Prostate gland (tissue), 2 donors: ENCODE results near the gene CCDC78.

Source experiments
- POLR2A ChIP-seq: fragments of 450-650 bp; IDR thresholded peaks from one replicate; pipeline ENCODE4 v1.6.1; 2016; ENCODE audit warnings: antibody characterized with exemption, mild to moderate bottlenecking
- TF ChIP-seq, protein P1 (sequence below), 4 experiments: fragments of 200-600 bp in 2 of 4; fragments of 450-650 bp in 2 of 4; sonication (generic) in 2 of 4; IDR thresholded peaks; 1 replicate in 3 of 4; 2 replicates in 1 of 4; pipeline ENCODE4 v1.5.1; 2016 to 2019; ENCODE audit warnings: antibody characterized with exemption in 4 of 4, mild to moderate bottlenecking in 2 of 4, moderate library complexity in 2 of 4

GRCh38 chr16:673399-673991, 52.7 kb downstream of the CCDC78 start:
- TF ChIP-seq, protein P1, sequence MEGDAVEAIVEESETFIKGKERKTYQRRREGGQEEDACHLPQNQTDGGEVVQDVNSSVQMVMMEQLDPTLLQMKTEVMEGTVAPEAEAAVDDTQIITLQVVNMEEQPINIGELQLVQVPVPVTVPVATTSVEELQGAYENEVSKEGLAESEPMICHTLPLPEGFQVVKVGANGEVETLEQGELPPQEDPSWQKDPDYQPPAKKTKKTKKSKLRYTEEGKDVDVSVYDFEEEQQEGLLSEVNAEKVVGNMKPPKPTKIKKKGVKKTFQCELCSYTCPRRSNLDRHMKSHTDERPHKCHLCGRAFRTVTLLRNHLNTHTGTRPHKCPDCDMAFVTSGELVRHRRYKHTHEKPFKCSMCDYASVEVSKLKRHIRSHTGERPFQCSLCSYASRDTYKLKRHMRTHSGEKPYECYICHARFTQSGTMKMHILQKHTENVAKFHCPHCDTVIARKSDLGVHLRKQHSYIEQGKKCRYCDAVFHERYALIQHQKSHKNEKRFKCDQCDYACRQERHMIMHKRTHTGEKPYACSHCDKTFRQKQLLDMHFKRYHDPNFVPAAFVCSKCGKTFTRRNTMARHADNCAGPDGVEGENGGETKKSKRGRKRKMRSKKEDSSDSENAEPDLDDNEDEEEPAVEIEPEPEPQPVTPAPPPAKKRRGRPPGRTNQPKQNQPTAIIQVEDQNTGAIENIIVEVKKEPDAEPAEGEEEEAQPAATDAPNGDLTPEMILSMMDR (IDR thresholded peaks at IDR 0.05) = no peak
- TF ChIP-seq POLR2A = no peak
